ENCODE data around the gene KRT38.
"Not testable (repeated sequence)": the region's sequence is repeated elsewhere in the genome, so short reads cannot be mapped to it uniquely, and the experiment has no call there.

KRT38 gene

GRCh38 chr17:41462705-41463104 is 21.9 kb upstream of the KRT38 start:
- DNase-seq (ENCODE audit: low spot score) = no peak

DNA sequence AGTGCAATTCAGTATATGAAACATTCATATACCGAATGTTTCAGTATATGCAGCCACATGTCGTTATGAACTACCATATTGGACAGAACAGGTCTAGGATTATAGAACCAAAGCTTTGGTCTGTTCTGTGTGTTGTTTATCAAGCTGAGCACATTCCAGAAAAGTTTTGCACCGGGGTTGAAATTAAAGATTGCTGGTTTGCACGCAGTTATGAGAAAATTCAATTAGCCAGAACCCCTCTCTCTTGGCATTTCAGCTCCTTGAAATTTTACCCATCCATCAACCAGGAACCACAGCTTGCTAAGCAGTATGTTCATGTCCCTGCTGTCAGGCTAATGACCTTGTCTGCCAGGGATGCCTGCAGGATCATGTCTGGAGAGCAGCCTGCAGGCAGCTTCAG is 16.9 kb upstream of the KRT38 start:
- no peak for DNase-seq (ENCODE audit: low spot score)

DNA sequence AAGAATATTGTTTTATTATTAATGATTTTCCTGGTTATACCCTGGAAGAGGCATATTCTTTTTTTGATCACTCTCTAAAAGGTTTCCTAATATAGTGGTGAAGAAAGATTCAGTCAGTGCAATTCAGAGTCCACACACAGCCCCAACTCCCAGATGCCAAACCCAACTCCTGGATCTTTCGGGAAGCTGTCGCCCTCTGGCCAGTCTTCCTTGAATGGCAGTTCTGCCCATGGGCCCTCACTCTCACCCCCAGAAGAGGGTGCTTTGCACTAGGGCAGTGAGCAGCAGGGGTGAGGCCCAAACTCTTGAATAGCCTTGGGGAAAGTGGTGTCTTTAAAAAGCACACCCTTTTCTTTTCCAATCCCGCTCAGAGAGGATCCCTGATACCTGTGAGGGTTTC is 15.4 kb upstream of the KRT38 start:
- no peak for DNase-seq (ENCODE audit: low spot score)

- no peak for DNase-seq (ENCODE audit: low spot score)
Observed at GRCh38 chr17:41455236-41455635, 14.5 kb upstream of the KRT38 start.

- DNase-seq (ENCODE audit: low spot score) = no peak
Observed at GRCh38 chr17:41453066-41453465, 12.3 kb upstream of the KRT38 start.

- no peak for DNase-seq (ENCODE audit: low spot score)
Observed at GRCh38 chr17:41452281-41452680, 11.5 kb upstream of the KRT38 start.

GRCh38 chr17:41451154-41451728 is 10.5 kb upstream of the KRT38 start:
- no peak for DNase-seq (ENCODE audit: low spot score)

- no peak for DNase-seq (ENCODE audit: low spot score)
Observed at GRCh38 chr17:41449008-41449407, 8.2 kb upstream of the KRT38 start.

DNA sequence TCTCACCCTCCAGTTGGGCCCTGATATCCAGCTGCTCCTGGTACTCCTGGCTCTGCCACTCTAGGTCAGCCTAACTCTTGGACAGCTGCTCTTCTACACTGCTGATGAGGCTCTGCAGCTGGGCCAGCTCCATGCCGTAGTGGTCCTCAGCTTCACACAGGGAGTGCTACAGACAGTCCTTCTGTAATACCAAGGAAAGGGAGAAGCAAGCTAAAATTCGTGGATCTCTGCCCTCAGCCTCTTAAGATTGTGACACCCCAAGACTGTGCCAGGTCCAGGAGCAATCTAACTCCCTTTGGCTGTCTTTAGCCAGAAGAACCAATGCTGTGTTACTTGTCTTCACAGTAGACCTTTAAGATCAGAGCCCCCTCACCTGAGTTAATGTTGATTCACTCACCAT is 7.7 kb upstream of the KRT38 start:
- DNase-seq (ENCODE audit: low spot score) = no peak

DNA sequence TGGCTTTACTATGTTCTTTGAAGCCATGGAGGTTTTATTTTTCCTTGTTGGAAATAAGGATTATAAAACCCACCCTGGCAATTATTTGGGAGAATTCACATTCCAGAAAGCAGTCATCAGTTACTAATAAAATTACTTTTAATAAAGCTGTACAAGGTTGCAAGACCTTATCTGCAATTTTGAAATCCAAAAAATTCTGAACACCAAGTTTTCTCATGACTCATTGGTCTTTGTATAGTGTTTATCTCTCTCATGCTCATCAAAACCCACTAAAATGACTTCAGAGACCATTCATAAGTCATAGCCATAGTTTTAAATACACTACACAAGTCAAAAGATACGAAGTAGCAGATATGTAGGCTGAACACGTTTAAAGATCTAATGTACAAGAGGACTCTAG is 6.0 kb upstream of the KRT38 start:
- no peak for DNase-seq (ENCODE audit: low spot score)

- no peak for DNase-seq (ENCODE audit: low spot score)
Observed at GRCh38 chr17:41444640-41445039, 3.9 kb upstream of the KRT38 start.

DNA sequence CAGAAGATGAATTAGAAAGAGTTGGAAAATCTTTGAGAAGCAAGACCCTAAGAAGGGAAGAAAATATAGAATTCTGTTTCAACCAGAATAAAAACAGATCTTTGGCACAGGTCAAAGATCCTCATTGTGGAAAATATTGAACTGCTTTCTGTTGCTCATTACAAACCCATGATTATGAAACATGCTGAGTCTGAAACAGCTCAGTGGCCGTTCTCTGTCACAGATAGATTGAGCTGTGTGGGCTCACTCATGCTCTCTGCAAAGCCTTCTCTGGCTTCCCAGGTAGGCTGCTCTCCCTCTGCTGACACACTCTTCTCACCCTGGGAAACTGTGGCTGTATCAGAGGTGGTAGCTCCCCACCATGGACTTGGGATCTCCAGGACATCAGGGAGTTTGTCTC is 3.4 kb upstream of the KRT38 start:
- no peak for DNase-seq (ENCODE audit: low spot score)

DNA sequence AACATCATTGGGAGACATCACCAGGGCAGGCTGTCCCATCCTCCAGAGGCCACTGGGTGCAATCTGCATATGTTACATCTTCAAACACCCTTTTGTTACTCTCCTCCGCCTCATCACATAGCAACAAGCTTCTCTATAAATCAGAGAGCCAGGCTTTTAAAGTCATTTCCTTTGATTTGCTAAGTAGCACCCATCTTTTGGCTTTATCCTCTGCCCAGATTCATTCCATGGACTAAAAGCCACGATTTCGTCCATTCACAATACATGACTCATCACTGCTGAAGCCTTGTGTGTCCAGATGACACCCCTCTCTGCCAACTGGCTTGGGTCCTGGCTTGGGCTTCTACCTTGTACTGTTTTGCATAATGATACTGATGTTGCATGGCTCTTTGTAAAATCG is 2.0 kb upstream of the KRT38 start:
- no peak for DNase-seq (ENCODE audit: low spot score)

DNA sequence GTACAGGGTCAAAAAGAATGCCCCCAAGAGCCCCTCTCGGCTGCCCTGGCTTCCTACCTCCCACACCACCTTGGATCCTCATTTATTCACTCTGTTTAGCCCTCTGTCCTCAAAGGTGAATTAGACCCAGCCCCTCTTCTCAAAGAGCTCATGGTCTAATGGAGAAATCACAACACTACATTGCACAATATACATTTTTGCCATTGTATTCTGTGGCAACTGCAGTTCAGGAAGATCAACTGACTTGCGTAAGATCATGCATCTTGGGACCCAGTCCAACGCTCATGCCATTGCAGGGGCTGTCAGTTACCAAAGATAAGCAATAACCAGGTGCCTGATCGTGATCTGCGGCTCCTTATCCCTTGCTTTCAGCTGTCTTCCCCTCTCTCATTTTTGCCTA is 1.4 kb downstream of the KRT38 start:
- DNase-seq (ENCODE audit: low spot score) = no peak

- DNase-seq (ENCODE audit: low spot score) = no peak
Observed at GRCh38 chr17:41437769-41438168, 3.0 kb downstream of the KRT38 start.

DNA sequence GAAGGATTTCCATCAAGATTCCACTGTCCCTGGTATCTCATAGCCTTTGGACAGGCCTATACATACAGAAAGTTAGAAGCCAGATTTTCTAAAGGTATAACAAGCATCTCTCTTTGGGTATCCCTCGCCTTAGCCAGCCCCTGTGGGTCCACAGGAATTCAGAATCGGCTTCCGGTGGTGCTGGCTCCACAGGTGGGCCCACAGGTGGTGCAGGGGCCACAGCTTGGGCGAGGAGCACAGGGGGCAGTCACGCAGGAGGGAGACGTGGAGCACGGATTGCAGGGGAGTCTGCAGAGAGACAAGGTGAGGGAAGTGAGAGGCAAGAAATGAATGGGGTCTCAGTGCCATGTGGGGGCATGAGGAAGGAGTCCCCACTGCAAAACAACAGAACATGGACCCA is 3.5 kb downstream of the KRT38 start:
- DNase-seq (ENCODE audit: low spot score) = no peak

DNA sequence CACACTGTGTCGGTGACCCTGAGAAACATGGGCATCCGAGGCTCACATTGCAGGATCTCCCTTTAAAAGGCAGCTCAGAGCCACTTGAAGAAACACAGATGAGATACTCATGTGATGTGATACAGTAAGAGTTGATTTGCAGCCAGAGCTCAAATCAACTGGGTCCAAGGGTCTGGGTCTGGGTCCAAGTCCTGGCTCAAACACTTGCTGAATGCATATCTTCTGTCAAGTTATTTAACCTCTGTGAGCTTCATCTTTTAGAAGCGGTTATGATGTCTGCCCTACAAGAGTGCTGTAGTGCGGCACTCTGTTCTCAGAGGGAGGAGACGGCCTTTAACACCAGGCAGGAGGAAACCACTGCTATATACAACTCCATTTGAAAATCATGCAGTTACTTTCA is 6.4 kb downstream of the KRT38 start:
- DNase-seq (ENCODE audit: low spot score) = no peak

GRCh38 chr17:41434005-41434404 is 6.8 kb downstream of the KRT38 start:
- DNase-seq (ENCODE audit: low spot score) = no peak

- no peak for DNase-seq (ENCODE audit: low spot score)
Observed at GRCh38 chr17:41433586-41433985, 7.2 kb downstream of the KRT38 start.

DNA sequence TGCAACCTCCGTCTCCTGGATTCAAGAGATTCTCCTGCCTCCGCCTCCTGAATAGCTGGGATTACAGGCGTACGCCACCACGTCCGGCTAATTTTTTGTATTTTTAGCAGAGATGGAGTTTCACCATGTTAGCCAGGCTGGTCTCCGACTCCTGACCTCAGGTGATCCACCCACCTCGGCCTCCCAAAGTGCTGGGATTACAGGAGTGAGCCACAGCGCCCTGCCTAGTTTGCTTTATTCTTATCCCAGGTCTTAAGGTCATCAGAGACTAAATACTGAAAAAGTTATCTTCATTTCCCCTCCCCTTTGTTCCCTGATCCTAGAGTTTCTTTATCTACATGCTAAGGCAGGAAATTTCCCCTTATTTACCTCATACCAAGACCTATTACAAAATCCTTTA is 10.4 kb downstream of the KRT38 start:
- DNase-seq (ENCODE audit: low spot score) = not testable (repeated sequence)

GRCh38 chr17:41429667-41430066 is 11.1 kb downstream of the KRT38 start:
- no peak for DNase-seq (ENCODE audit: low spot score)

DNA sequence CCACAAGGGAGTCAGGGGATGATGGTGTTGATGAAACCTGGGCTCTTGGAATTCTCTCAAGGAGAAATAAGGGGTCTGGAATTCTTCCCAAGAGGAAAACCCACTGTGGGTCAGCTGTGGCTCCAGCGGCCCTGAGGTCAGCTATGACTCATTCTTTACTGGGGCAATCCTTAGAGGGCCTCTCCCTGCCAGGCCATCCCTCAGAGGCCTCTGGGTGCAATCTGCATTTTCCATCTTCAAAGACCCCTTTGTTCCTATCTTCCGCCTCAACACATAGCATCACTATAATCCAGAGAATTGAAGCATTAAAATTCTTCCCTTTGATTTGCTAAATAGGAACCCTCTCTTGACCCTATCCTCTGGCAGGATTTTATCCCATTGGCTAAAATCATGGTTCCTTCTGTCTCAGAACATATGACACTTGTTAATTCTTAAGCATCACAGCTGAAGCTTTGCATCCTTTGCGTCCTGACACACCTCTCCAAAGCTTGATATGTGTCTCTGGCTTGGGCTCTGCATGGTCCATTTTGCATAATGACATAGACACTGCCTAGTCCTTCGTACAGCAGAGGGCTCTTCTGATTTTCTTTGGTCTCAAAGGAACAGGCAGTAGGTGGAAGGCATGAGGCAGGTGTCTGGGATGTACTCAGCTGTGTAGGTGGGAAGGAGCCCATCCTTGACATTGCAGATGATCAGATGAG is 12.0 kb downstream of the KRT38 start:
- DNase-seq (ENCODE audit: low spot score) = no peak

- no peak for DNase-seq (ENCODE audit: low spot score)
Observed at GRCh38 chr17:41424111-41424635, 16.6 kb downstream of the KRT38 start, which contains the start of gene KRT37. KRT37 (minus strand) TSS chr17:41424585; CDS start chr17:41424523, 62 bp downstream.

DNA sequence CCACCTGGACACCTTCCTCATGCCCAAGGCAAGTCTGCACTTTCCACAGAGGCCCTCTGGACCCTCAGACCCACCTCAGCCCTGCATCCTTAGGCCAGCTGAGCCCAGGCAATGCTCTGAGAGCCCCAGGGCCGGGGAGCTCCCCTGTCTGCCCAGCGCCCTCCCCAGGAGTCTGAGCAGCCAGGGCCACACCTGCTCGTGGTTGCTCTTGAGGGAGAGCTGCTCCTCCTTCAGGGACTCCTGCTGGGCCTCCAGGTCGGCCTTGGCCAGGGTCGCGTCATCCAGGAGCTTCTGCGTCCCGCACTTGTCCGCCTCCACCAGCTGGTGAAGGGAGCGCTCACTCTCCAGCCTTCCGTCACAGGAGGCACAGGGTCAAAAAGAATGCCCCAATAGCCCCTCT is 18.2 kb downstream of the KRT38 start:
- DNase-seq (ENCODE audit: low spot score) = not testable (repeated sequence)
